Caco-2 (cell line): ENCODE data around the gene CALU. TPM values are rescaled to one million over a fixed set of nuclear protein-coding genes. Genes with fewer than 3 reads are reported as not detected.

Experiments used
- Bru-seq: library from RNA; stranded (reverse); fragments of 400-500 nt; gene quantifications from one replicate; lab custom pipeline; 2021; lab: Mats Ljungman, UMichigan
- BruChase-seq, 2 experiments: library from RNA; stranded (reverse); fragments of 400-500 nt; gene quantifications; one replicate each; lab custom pipeline; 2021; lab: Mats Ljungman, UMichigan
- BruUV-seq: library from RNA; stranded (reverse); fragments of 400-500 nt; replicated peaks from 2 replicates; lab custom pipeline; 2021; lab: Mats Ljungman, UMichigan
- CTCF ChIA-PET: fragments of 300-600 bp; sonication (Branson Sonifier 250); formaldehyde crosslinking; loops from one replicate; lab custom pipeline; 2022; ENCODE audit warnings: antibody characterized with exemption; lab: Charles Lee
- POLR2A ChIA-PET: fragments of 300-600 bp; sonication (Branson Sonifier 250); formaldehyde crosslinking; loops from one replicate; lab custom pipeline; 2022; ENCODE audit warnings: antibody characterized with exemption; lab: Charles Lee
- DNase-seq, 2 experiments: peaks; one replicate each; pipeline versions ENCODE4 v3.0.0 to v3.0.0-alpha.2; 2020 to 2022
- H3K27me3 ChIP-seq: replicated peaks from 2 replicates; pipeline ENCODE4 v1.6.0; 2011; ENCODE audit warnings: low read length; ENCODE audit not compliant: control insufficient read depth, insufficient read depth
- H3K36me3 ChIP-seq: 2 replicates; pipeline ENCODE4 v1.5.1; 2011; ENCODE audit warnings: low read length; ENCODE audit not compliant: control insufficient read depth, insufficient read depth
- H3K4me1 ChIP-seq: fragments of 250-450 bp; sonication (Bioruptor Pico); 2 replicates; pipeline ENCODE4 v1.5.1; 2020; ENCODE audit warnings: mild to moderate bottlenecking
- H3K4me3 ChIP-seq: 2 replicates; pipeline ENCODE4 v1.5.1; 2011; ENCODE audit warnings: low read depth, mild to moderate bottlenecking, control low read depth, low read length
- H3K9me3 ChIP-seq: fragments of 250-450 bp; sonication (Bioruptor Pico); 2 replicates; pipeline ENCODE4 v1.5.1; 2020; ENCODE audit warnings: mild to moderate bottlenecking, moderate library complexity
- H3K27ac Mint-ChIP-seq: one replicate; pipeline ENCODE4 v1.8.0; 2022; ENCODE audit warnings: mixed read lengths; ENCODE audit not compliant: unreplicated experiment
- H3K27me3 Mint-ChIP-seq: one replicate; pipeline ENCODE4 v1.8.0; 2022; ENCODE audit warnings: mixed read lengths; ENCODE audit not compliant: insufficient read depth, unreplicated experiment
- H3K36me3 Mint-ChIP-seq: one replicate; pipeline ENCODE4 v1.8.0; 2022; ENCODE audit warnings: mild to moderate bottlenecking, mixed read lengths; ENCODE audit not compliant: insufficient read depth, unreplicated experiment
- H3K4me1 Mint-ChIP-seq: one replicate; pipeline ENCODE4 v1.8.0; 2022; ENCODE audit warnings: low read depth, mixed read lengths; ENCODE audit not compliant: unreplicated experiment
- H3K4me3 Mint-ChIP-seq: one replicate; pipeline ENCODE4 v1.8.0; 2022; ENCODE audit warnings: mild to moderate bottlenecking, moderate library complexity, mixed read lengths; ENCODE audit not compliant: unreplicated experiment
- H3K9me3 Mint-ChIP-seq: one replicate; pipeline ENCODE4 v1.8.0; 2022; ENCODE audit warnings: mixed read lengths; ENCODE audit not compliant: unreplicated experiment
- intact Hi-C: fragments of 100-400 bp; cut with micrococcal nuclease; formaldehyde crosslinking; loops from one replicate; pipeline ENCODE4 v1.10.0; 2022; ENCODE audit not compliant: unreplicated experiment
- long read RNA-seq: library from polyadenylated mRNA; stranded (forward); transcript quantifications from one replicate; pipeline ENCODE4 v2.0.0, GENCODE V29; 2022
- total RNA-seq: library from RNA; stranded (reverse); gene quantifications from 2 replicates; pipeline ENCODE4 v1.2.3, GENCODE V29; 2022
- TF ChIP-seq, protein P1 (sequence below), 2 experiments: fragments of 200-600 bp in 1 of 2; IDR thresholded peaks; 1 replicate in 1 of 2; 2 replicates in 1 of 2; pipeline versions ENCODE4 v1.5.1 to v1.8.0; 2011 to 2022; ENCODE audit warnings: antibody characterized with exemption in 1 of 2, control low read depth in 1 of 2, inconsistent platforms in 1 of 2, low read depth in 1 of 2, low read length in 1 of 2, mild to moderate bottlenecking in 1 of 2, moderate library complexity in 1 of 2; ENCODE audit not compliant: insufficient read depth in 1 of 2, severe bottlenecking in 1 of 2, unreplicated experiment in 1 of 2

CALU gene
- total RNA-seq (171 and 184 TPM in 2 replicates), Bru-seq, nascent RNA (percentile 97 among the genes with signal in this experiment), BruChase-seq, experiment 1, labeled RNA remaining after a 2-hour chase (percentile 97 among the genes with signal in this experiment), BruChase-seq, experiment 2, labeled RNA remaining after a 6-hour chase (percentile 98 among the genes with signal in this experiment)
- long read RNA-seq, full-length matches to known transcripts = 700 of 781 reads
- long read RNA-seq, partial matches to known transcripts = 40 of 781 reads
- long read RNA-seq, other reads (novel, unspliced or antisense) = 41 of 781 reads

DNA sequence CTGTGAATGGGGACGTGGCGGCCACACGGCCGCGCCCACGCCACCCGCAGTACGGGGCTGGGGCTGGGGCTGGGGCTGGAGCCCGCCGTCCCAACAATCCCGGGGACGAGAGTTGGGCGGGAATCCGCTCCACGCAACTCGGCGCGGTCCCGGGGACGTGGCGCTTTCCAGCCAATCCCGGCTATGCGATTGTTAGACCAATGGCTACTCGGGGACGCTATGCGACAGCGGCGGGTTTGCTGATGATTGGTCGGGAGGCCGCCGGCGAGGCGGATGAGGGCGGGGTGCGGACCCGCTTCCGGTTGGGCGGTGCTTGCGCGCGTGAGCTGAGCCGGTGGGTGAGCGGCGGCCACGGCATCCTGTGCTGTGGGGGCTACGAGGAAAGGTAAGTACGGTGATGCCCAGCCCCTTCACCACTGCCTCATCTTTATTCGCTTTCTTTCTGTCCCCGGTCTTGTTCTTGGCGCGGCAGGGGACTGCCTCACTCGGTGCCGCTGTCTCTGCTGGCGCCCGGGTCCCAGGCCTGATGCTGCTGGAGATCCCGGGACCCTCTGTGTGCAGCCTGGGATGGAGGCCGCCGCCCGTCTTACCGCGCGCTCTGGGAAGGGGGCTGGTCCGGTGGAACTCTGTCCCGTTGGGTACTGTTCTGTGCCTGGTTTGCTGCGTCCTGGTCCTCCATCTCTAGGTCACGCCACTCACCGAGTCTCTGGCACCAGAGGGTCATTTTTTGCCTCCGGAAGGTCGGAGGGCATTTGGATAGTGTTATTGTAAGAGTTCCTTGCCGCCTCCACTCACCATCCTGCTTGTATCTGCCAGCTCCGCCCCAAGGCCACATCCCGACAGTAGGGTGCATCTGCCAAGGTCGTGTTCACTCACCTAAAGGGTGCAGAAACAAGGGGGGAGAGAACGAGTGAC, at the start of gene CALU:
Gene CALU, plus strand, starts transcription at position 312 of the 915 bp plus-strand sequence. CDS start 9,225 bp downstream, outside the sequence.
- CTCF ChIA-PET = interaction anchor here (0.8 to 1.5 kb wide), 2 partner anchors 55 to 88 kb away, joined by 4 to 5 read pairs; no protein-coding TSS in a partner anchor
- Histone ChIP-seq H3K4me3 (peak within 1 kb of the TSS; percentile 53), H3K4me1 (peaks cover 40% of the 10 kb centered on the region), H3K27me3 (no peaks in the 10 kb centered on the region), H3K36me3 (no peaks in the 10 kb centered on the region), H3K9me3 (no peaks in the 10 kb centered on the region)
- no TSS peak for BruUV-seq
- DNase-seq = peak; percentile 97 to 98
- Mint-ChIP-seq H3K27ac (peak within 1 kb of the TSS; percentile 95), H3K4me1 (peaks cover 23% of the 10 kb centered on the region), H3K9me3 (no peaks in the 10 kb centered on the region), H3K36me3 (peaks cover 37% of the 10 kb centered on the region), H3K27me3 (no peaks in the 10 kb centered on the region), H3K4me3 (peak within 1 kb of the TSS; percentile 96)
- TF ChIP-seq, protein P1, sequence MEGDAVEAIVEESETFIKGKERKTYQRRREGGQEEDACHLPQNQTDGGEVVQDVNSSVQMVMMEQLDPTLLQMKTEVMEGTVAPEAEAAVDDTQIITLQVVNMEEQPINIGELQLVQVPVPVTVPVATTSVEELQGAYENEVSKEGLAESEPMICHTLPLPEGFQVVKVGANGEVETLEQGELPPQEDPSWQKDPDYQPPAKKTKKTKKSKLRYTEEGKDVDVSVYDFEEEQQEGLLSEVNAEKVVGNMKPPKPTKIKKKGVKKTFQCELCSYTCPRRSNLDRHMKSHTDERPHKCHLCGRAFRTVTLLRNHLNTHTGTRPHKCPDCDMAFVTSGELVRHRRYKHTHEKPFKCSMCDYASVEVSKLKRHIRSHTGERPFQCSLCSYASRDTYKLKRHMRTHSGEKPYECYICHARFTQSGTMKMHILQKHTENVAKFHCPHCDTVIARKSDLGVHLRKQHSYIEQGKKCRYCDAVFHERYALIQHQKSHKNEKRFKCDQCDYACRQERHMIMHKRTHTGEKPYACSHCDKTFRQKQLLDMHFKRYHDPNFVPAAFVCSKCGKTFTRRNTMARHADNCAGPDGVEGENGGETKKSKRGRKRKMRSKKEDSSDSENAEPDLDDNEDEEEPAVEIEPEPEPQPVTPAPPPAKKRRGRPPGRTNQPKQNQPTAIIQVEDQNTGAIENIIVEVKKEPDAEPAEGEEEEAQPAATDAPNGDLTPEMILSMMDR (IDR thresholded peaks at IDR 0.05; ENCODE audit: insufficient read depth in 1 of 2, low read depth in 1 of 2, low read length in 1 of 2, severe bottlenecking in 1 of 2, unreplicated experiment in 1 of 2) = no peak
- POLR2A ChIA-PET = interaction anchor here (0.5 to 2.5 kb wide), 4 partner anchors 9 to 265 kb away, joined by 3 to 15 read pairs (median 3); no protein-coding TSS in a partner anchor
- intact Hi-C loops = loop anchor here (2.0 kb wide), 2 partner anchors 71 to 87 kb away; no protein-coding TSS in a partner anchor

GRCh38 chr7:128691227-128691626, 47.9 kb upstream of the CALU start:
- no peaks in the 10 kb centered on the region for H3K4me1 Mint-ChIP-seq
- no peaks in the 10 kb centered on the region for H3K36me3 Mint-ChIP-seq
- H3K27me3 Mint-ChIP-seq = peaks cover 6% of the 10 kb centered on the region
- POLR2A ChIA-PET = interaction anchor here (0.6 kb wide), 1 partner anchor 10 kb away, joined by 6 read pairs; no protein-coding TSS in a partner anchor
- no peak overlapping the region for H3K27ac Mint-ChIP-seq
- no peaks in the 10 kb centered on the region for H3K27me3 ChIP-seq
- H3K9me3 ChIP-seq = peaks cover 4% of the 10 kb centered on the region; the same call in 1 of the 2 replicates
- no peak overlapping the region for H3K4me3 Mint-ChIP-seq
- CTCF ChIA-PET = no interaction called here
- TF ChIP-seq, protein P1 (IDR thresholded peaks at IDR 0.05; ENCODE audit: insufficient read depth in 1 of 2, low read depth in 1 of 2, low read length in 1 of 2, severe bottlenecking in 1 of 2, unreplicated experiment in 1 of 2) = no peak
- no peaks in the 10 kb centered on the region for H3K36me3 ChIP-seq
- DNase-seq = no peak
- intact Hi-C loops = no loop called here
- no peaks in the 10 kb centered on the region for H3K9me3 Mint-ChIP-seq
- H3K4me3 ChIP-seq = no peak overlapping the region
- no TSS peak for BruUV-seq
- H3K4me1 ChIP-seq = no peaks in the 10 kb centered on the region
